ENCODE results near the gene MEF2B.
"Not testable (repeated sequence)": the region's sequence is repeated elsewhere in the genome, so short reads cannot be mapped to it uniquely, and the experiment has no call there.

DNA sequence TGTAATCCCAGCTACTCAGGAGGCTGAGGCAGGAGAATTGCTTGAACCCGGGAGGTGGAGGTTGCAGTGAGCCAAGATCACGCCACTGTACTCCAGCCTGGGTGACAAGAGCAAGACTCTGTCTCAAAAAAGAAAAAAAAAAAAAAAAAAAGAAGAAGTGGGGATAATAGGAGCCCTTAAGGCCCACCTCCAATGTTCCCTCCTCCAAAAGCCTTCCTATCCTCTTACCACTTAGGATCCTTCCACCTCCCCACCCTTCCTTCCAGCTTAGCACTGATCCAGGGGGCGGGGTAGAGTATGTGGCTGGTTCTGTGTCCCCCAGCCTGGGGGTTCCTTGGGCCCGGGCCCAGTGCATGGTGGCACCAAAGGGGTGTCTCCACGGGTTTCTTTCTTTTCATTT is 3.2 kb upstream of the MEF2B start:
- not testable (repeated sequence) for TF ChIP-seq CTCF (IDR thresholded peaks at IDR 0.05); ZFX (IDR thresholded peaks at IDR 0.05; ENCODE audit: borderline replicate concordance)

Data from 22Rv1 (cell line).